ENCODE measurements around the gene ITCH. TPM values are rescaled to one million over a fixed set of nuclear protein-coding genes. Genes with fewer than 3 reads are reported as not detected.

ITCH gene
- total and polyA plus RNA-seq, 9 of the 15 experiments (the other 6 are each of a cell fraction or from before 2014, with no cell fraction given), result 7.5 to 53.0 (median 22.9) TPM

GRCh38 chr20:34337982-34338726 lies 24.9 kb upstream of the ITCH start (continued):
- TF ChIP-seq TFE3 (CRISPR knock-in tag; IDR thresholded peaks at IDR 0.05) (peak; percentile 97), JUN (IDR thresholded peaks at IDR 0.05; ENCODE audit: borderline replicate concordance, low read depth, low read length) (no peak), JUN (CRISPR knock-in tag; IDR thresholded peaks at IDR 0.05; ENCODE audit: borderline replicate concordance) (no peak), CGGBP1 (CRISPR knock-in tag; IDR thresholded peaks at IDR 0.05) (no peak), TOE1 (IDR thresholded peaks at IDR 0.05; ENCODE audit: borderline replicate concordance) (peak; percentile 96), TOE1 (CRISPR knock-in tag; IDR thresholded peaks at IDR 0.05; ENCODE audit: borderline replicate concordance, low read depth) (no peak), PCBP1 (IDR thresholded peaks at IDR 0.05; ENCODE audit: low read depth, low read length, poor library complexity, severe bottlenecking) (no peak), BHLHE40 (IDR thresholded peaks at IDR 0.05; ENCODE audit: low read length) (peak; percentile 68), BRF2 (IDR thresholded peaks at IDR 0.05; ENCODE audit: borderline replicate concordance, insufficient read depth, insufficient read length) (no peak), MAFK (IDR thresholded peaks at IDR 0.05; ENCODE audit: low read length) (no peak), KLF13 (tag; IDR thresholded peaks at IDR 0.05; ENCODE audit: borderline replicate concordance, low read depth) (no peak), ERF (CRISPR knock-in tag; IDR thresholded peaks at IDR 0.05) (no peak), CBFA2T2 (conservative IDR thresholded peaks at IDR 0.05) (peak; percentile 63), BACH1 (tag; IDR thresholded peaks at IDR 0.05) (peak; percentile 30; the same call in 1 of the 2 replicates), NFXL1 (CRISPR knock-in tag; IDR thresholded peaks at IDR 0.05) (no peak), DLX4 (CRISPR knock-in tag; IDR thresholded peaks at IDR 0.05) (no peak), OTX1 (CRISPR knock-in tag; IDR thresholded peaks at IDR 0.05) (no peak), ZNF143 (CRISPR knock-in tag; IDR thresholded peaks at IDR 0.05) (no peak), HNRNPLL (IDR thresholded peaks at IDR 0.05; ENCODE audit: low read depth, low read length, poor library complexity, severe bottlenecking) (no peak), POLR3A (IDR thresholded peaks at IDR 0.05; ENCODE audit: borderline replicate concordance, extremely low read depth, insufficient read depth, insufficient read length) (no peak), RAD51 (IDR thresholded peaks at IDR 0.05; ENCODE audit: borderline replicate concordance, low read depth) (peak; percentile 96), CTCF (IDR thresholded peaks at IDR 0.05 in 2 of 3, conservative IDR thresholded peaks at IDR 0.05 in 1 of 3; ENCODE audit: insufficient read depth in 2 of 3, low read depth in 1 of 3, low read length in 3 of 3) (no peak)
